GM19035 (cell line): ENCODE measurements around the gene ERC1.

ENCODE experiments used
- ATAC-seq: cut with Tn5 transposase; IDR thresholded peaks from one replicate; pipeline ENCODE4 v1.9.1; 2021; ENCODE audit not compliant: unreplicated experiment

The ERC1 gene

GRCh38 chr12:1469070-1469469, 478.0 kb downstream of the ERC1 start:
- no peak for ATAC-seq

- no peak for ATAC-seq
Observed at GRCh38 chr12:1470051-1470450, 479.0 kb downstream of the ERC1 start.

- no peak for ATAC-seq
Observed at GRCh38 chr12:1471224-1471623, 480.2 kb downstream of the ERC1 start.

- no peak for ATAC-seq
Observed at GRCh38 chr12:1473418-1473817, 482.4 kb downstream of the ERC1 start.

GRCh38 chr12:1474041-1474573, 483.1 kb downstream of the ERC1 start:
- no peak for ATAC-seq

GRCh38 chr12:1474574-1475153, 483.6 kb downstream of the ERC1 start:
- no peak for ATAC-seq

GRCh38 chr12:1479645-1480044, 488.6 kb downstream of the ERC1 start:
- no peak for ATAC-seq

- ATAC-seq: no peak
Observed at GRCh38 chr12:1481326-1481725, 490.3 kb downstream of the ERC1 start.

GRCh38 chr12:1481906-1482305, 490.9 kb downstream of the ERC1 start:
- no peak for ATAC-seq

- no peak for ATAC-seq
Observed at GRCh38 chr12:1488908-1489381, 497.9 kb downstream of the ERC1 start.

- ATAC-seq: no peak
Observed at GRCh38 chr12:1491983-1492697, 501.1 kb downstream of the ERC1 start.

- no peak for ATAC-seq
Observed at GRCh38 chr12:1493781-1494565, 502.9 kb downstream of the ERC1 start.

- no peak for ATAC-seq
Observed at GRCh38 chr12:1494856-1495255, 503.8 kb downstream of the ERC1 start.

- ATAC-seq: no peak
Observed at GRCh38 chr12:1496162-1496900, 505.3 kb downstream of the ERC1 start.

- ATAC-seq: no peak
Observed at GRCh38 chr12:1497161-1497560, 506.1 kb downstream of the ERC1 start.

GRCh38 chr12:1498199-1498740, 507.2 kb downstream of the ERC1 start:
- no peak for ATAC-seq

GRCh38 chr12:1499351-1499750, 508.3 kb downstream of the ERC1 start:
- ATAC-seq: no peak

GRCh38 chr12:1500095-1500801, 509.2 kb downstream of the ERC1 start:
- ATAC-seq: no peak

- ATAC-seq: no peak
Observed at GRCh38 chr12:1501001-1501400, 510.0 kb downstream of the ERC1 start.
